Activated naive CD4-positive, alpha-beta T cell treated with anti-CD3 and anti-CD28 coated beads for 36 hours (primary cell): ENCODE data around the gene JARID2. TPM values are rescaled to one million over a fixed set of nuclear protein-coding genes. Genes with fewer than 3 reads are reported as not detected.

ENCODE experiments used
- CTCF ChIA-PET: fragments of 350-600 bp; sonication (Branson Sonifier 250); formaldehyde crosslinking; loops from one replicate; lab custom pipeline; 2021; ENCODE audit warnings: antibody characterized with exemption; lab: Charles Lee
- DNase-seq: peaks from one replicate; pipeline ENCODE4 v3.0.0-alpha.2; 2020
- H3K27ac Mint-ChIP-seq: one replicate; pipeline ENCODE4 v1.8.0; 2021; ENCODE audit warnings: mild to moderate bottlenecking, mixed read lengths
- H3K27me3 Mint-ChIP-seq: one replicate; pipeline ENCODE4 v1.8.0; 2021; ENCODE audit warnings: low read depth, mixed read lengths
- H3K36me3 Mint-ChIP-seq: one replicate; pipeline ENCODE4 v1.8.0; 2021; ENCODE audit warnings: low read depth, mixed read lengths
- H3K4me1 Mint-ChIP-seq: one replicate; pipeline ENCODE4 v1.8.0; 2021; ENCODE audit warnings: low read depth, mixed read lengths
- H3K4me3 Mint-ChIP-seq: one replicate; pipeline ENCODE4 v1.8.0; 2021; ENCODE audit warnings: mild to moderate bottlenecking, moderate library complexity, mixed read lengths
- H3K9me3 Mint-ChIP-seq: one replicate; pipeline ENCODE4 v1.8.0; 2021; ENCODE audit warnings: mixed read lengths
- intact Hi-C: fragments of 100-400 bp; cut with micrococcal nuclease; formaldehyde crosslinking; loops from one replicate; pipeline ENCODE4 v1.15.1; 2023
- total RNA-seq, 2 experiments: library from RNA; stranded (reverse); gene quantifications; one replicate each; pipeline ENCODE4 v1.2.3, GENCODE V29; 2021

The JARID2 gene
- total RNA-seq, 2 experiments from 2014 or later, result 26.6 to 27.7 TPM

- CTCF ChIA-PET, result interaction anchor here (0.7 kb wide), 1 partner anchor 657 kb away, joined by 3 read pairs; no protein-coding TSS in a partner anchor
- no peak for DNase-seq
- intact Hi-C loops, result loop anchor here (5.0 kb wide), 2 partner anchors 151 to 1281 kb away; no protein-coding TSS in a partner anchor
- Mint-ChIP-seq H3K36me3 (peaks cover 26% of the 10 kb centered on the region), H3K4me1 (peaks cover 36% of the 10 kb centered on the region), H3K27ac (no peak overlapping the region), H3K27me3 (no peaks in the 10 kb centered on the region), H3K4me3 (no peak overlapping the region), H3K9me3 (no peaks in the 10 kb centered on the region)
Measured at GRCh38 chr6:15493437-15494168, 247.7 kb downstream of the JARID2 start.

DNA sequence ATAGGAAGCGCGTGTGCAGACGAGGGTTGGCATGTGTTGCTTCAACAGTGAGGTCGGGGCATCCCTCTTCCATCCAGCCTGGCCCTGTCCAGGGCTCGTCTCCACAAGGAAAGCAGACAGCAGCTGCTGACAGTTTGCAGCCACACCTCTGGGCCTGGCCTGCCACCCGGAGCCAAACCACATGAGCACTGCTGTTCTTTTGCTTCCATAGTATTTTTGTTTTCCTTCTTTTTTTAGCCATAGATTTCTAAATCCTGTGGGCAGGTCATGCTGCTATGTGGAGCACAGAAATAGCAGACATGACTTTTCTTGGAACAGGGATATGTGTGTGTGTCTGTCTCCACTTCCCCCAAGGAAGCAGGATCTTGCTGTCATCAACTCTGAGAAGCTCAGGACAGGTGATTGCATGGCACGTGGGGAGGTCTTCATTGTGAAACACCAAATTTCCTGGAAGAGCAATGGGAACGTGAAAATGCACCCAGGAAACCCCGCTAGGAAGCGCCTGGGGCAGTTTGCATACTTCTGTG, 249.6 kb downstream of the JARID2 start:
- CTCF ChIA-PET, result no interaction called here
- Mint-ChIP-seq H3K36me3 (peaks cover 27% of the 10 kb centered on the region), H3K4me1 (peaks cover 22% of the 10 kb centered on the region)

DNA sequence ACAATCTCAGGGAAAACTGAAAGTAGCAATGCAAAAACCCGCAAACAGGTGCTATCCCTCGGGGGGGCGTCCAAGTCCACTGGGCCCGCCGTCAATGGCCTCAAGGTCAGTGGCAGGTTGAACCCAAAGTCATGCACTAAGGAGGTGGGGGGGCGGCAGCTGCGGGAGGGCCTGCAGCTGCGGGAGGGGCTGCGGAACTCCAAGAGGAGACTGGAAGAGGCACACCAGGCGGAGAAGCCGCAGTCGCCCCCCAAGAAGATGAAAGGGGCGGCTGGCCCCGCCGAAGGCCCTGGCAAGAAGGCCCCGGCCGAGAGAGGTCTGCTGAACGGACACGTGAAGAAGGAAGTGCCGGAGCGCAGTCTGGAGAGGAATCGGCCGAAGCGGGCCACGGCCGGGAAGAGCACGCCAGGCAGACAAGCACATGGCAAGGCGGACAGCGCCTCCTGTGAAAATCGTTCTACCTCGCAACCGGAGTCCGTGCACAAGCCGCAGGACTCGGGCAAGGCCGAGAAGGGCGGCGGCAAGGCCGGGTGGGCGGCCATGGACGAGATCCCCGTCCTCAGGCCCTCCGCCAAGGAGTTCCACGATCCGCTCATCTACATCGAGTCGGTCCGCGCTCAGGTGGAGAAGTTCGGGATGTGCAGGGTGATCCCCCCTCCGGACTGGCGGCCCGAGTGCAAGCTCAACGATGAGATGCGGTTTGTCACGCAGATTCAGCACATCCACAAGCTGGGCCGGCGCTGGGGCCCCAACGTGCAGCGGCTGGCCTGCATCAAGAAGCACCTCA, 250.7 kb downstream of the JARID2 start:
- Mint-ChIP-seq H3K27ac (no peak overlapping the region), H3K4me3 (no peak overlapping the region), H3K9me3 (no peaks in the 10 kb centered on the region), H3K36me3 (peaks cover 28% of the 10 kb centered on the region), H3K27me3 (no peaks in the 10 kb centered on the region), H3K4me1 (peaks cover 11% of the 10 kb centered on the region)
- DNase-seq, result no peak
- intact Hi-C loops, result no loop called here
- CTCF ChIA-PET, result no interaction called here

More for the DNA sequence above, 249.6 kb downstream of the JARID2 start:
- H3K9me3 Mint-ChIP-seq, result no peaks in the 10 kb centered on the region
- no peak overlapping the region for H3K4me3 Mint-ChIP-seq
- H3K27me3 Mint-ChIP-seq, result no peaks in the 10 kb centered on the region
- intact Hi-C loops, result no loop called here
- H3K27ac Mint-ChIP-seq, result peak overlapping the region; percentile 7
- no peak for DNase-seq

DNA sequence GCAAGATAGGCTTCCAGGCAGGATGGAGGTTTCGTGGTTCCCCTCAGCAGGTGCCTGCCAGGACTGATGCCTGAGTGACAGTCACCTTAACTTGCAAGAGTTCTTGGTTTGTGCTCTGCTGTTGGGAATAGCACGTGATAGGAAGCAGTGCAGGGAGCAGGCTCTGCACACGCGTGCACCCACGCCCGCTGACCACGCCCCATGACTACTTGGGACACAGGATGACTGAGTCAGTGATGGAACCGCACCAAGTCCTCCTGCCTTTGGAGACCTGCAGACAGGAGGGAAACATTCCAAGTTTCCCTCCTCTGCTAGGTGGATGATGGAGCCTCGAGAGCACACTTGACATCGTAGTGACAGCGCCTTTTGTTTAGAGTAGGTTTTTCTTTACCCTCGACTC, 252.8 kb downstream of the JARID2 start:
- CTCF ChIA-PET, result no interaction called here
- H3K36me3 Mint-ChIP-seq, result peaks cover 34% of the 10 kb centered on the region
- H3K9me3 Mint-ChIP-seq, result no peaks in the 10 kb centered on the region
- H3K4me1 Mint-ChIP-seq, result no peaks in the 10 kb centered on the region
- no peaks in the 10 kb centered on the region for H3K27me3 Mint-ChIP-seq
- intact Hi-C loops, result no loop called here
- H3K4me3 Mint-ChIP-seq, result no peak overlapping the region
- H3K27ac Mint-ChIP-seq, result no peak overlapping the region
- DNase-seq, result no peak

GRCh38 chr6:15499125-15499524, 253.3 kb downstream of the JARID2 start:
- H3K36me3 Mint-ChIP-seq, result peaks cover 34% of the 10 kb centered on the region
- H3K27ac Mint-ChIP-seq, result no peak overlapping the region
- no peaks in the 10 kb centered on the region for H3K27me3 Mint-ChIP-seq
- no peak overlapping the region for H3K4me3 Mint-ChIP-seq
- no peaks in the 10 kb centered on the region for H3K4me1 Mint-ChIP-seq
- H3K9me3 Mint-ChIP-seq, result no peaks in the 10 kb centered on the region
- no peak for DNase-seq
- CTCF ChIA-PET, result no interaction called here
- intact Hi-C loops, result no loop called here

DNA sequence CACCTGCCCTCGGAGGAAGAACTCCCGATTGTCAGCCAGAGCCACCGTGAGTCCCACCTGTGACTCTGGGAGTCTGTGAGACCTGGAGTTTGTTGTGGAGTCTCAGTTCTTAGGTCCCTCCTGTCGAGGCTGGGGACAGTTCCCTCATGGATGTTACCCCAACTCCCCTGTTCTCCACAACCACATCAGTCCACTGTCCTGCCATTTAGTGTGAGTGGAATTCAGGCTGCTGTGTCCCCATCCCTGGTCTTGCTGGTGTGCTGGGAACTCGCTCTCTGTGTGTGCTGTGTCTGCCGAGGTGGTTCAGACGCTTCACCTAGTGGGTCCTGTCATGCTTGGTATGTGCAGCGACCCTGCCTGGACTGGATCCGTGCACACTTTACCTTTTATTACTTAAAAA, 253.7 kb downstream of the JARID2 start:
- Mint-ChIP-seq H3K4me1 (no peaks in the 10 kb centered on the region), H3K4me3 (no peak overlapping the region), H3K27me3 (no peaks in the 10 kb centered on the region), H3K36me3 (peaks cover 36% of the 10 kb centered on the region), H3K9me3 (no peaks in the 10 kb centered on the region), H3K27ac (no peak overlapping the region)
- intact Hi-C loops, result no loop called here
- CTCF ChIA-PET, result no interaction called here
- no peak for DNase-seq

- Mint-ChIP-seq H3K27ac (no peak overlapping the region), H3K4me3 (no peak overlapping the region), H3K4me1 (no peaks in the 10 kb centered on the region), H3K9me3 (no peaks in the 10 kb centered on the region), H3K27me3 (no peaks in the 10 kb centered on the region), H3K36me3 (peaks cover 35% of the 10 kb centered on the region)
- DNase-seq, result no peak
- intact Hi-C loops, result no loop called here
- CTCF ChIA-PET, result no interaction called here
Measured at GRCh38 chr6:15500078-15500740, 254.3 kb downstream of the JARID2 start.

GRCh38 chr6:15500901-15501825, 255.3 kb downstream of the JARID2 start:
- intact Hi-C loops, result no loop called here
- H3K36me3 Mint-ChIP-seq, result peaks cover 26% of the 10 kb centered on the region
- H3K4me1 Mint-ChIP-seq, result no peaks in the 10 kb centered on the region
- CTCF ChIA-PET, result no interaction called here
- no peak overlapping the region for H3K4me3 Mint-ChIP-seq
- DNase-seq, result no peak
- H3K27ac Mint-ChIP-seq, result no peak overlapping the region
- no peaks in the 10 kb centered on the region for H3K27me3 Mint-ChIP-seq
- H3K9me3 Mint-ChIP-seq, result no peaks in the 10 kb centered on the region

- Mint-ChIP-seq H3K27ac (no peak overlapping the region), H3K9me3 (no peaks in the 10 kb centered on the region), H3K36me3 (peaks cover 32% of the 10 kb centered on the region), H3K4me3 (no peak overlapping the region), H3K4me1 (no peaks in the 10 kb centered on the region), H3K27me3 (no peaks in the 10 kb centered on the region)
- DNase-seq, result no peak
- intact Hi-C loops, result no loop called here
- CTCF ChIA-PET, result no interaction called here
Measured at GRCh38 chr6:15501826-15502445, 256.1 kb downstream of the JARID2 start.

DNA sequence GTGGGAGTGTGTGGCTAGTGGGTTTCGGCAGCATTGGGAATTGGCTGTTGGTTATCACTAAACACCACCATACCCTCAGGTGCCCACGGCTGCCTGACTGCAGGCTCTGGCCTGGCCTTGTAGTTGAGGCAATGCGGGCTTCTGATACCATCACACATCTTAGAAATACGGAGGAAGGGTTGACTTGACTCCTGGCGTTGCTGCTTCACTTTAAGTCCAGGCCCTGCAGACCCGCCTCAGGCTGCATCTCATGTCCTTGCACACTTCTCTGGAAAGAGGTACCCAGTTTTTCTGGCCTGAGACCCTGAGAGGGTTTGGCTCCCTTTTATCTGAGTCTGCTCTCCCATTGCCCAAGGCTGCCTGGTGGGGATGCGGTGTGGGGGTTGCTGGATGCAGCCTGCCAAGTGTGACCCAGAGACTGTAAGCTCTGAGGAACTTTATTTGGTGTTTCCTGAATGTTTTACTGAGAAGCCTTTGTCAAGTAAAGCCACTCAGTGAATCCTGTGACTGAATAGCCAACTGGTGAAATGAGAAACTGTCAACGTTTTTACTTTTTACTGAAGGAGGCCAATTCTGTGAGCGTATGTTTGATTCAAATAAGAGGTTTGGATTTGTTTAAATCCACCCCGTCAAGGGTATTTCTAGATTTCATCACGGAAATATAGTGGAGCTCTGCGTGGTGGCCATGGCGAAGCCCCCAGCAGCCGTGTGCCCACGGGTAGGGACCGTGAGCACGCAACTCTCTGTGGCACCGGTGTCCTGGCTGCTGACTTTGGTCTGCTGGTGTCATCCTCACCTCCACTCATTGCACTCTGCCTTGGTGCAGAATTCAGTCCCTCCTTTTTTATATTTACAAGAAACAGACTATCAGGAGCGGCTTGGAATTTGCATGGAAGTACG, 256.8 kb downstream of the JARID2 start:
- H3K36me3 Mint-ChIP-seq, result peaks cover 31% of the 10 kb centered on the region
- no peak overlapping the region for H3K27ac Mint-ChIP-seq
- H3K9me3 Mint-ChIP-seq, result no peaks in the 10 kb centered on the region
- H3K4me1 Mint-ChIP-seq, result no peaks in the 10 kb centered on the region
- no peak overlapping the region for H3K4me3 Mint-ChIP-seq
- intact Hi-C loops, result no loop called here
- DNase-seq, result no peak
- no peaks in the 10 kb centered on the region for H3K27me3 Mint-ChIP-seq
- CTCF ChIA-PET, result no interaction called here

DNA sequence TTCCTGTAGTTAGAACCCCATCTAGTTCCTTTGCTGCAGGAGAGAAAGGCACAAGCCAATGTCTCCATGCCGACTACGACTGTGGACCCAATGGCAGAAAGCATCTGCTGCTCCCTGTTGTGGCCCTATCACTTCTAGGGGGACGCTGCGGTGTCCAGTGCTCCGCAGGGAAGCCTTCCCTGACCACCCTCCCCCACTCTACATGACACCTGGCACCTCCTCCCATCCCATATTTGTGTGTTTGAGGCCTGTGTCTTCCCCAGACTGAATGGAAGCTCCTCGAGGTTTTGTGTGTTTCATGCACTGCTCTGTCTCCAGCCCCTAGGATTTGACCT, 257.4 kb downstream of the JARID2 start:
- peaks cover 28% of the 10 kb centered on the region for H3K36me3 Mint-ChIP-seq
- intact Hi-C loops, result no loop called here
- DNase-seq, result no peak
- no peaks in the 10 kb centered on the region for H3K9me3 Mint-ChIP-seq
- CTCF ChIA-PET, result no interaction called here
- no peaks in the 10 kb centered on the region for H3K4me1 Mint-ChIP-seq
- H3K27ac Mint-ChIP-seq, result no peak overlapping the region
- no peaks in the 10 kb centered on the region for H3K27me3 Mint-ChIP-seq
- H3K4me3 Mint-ChIP-seq, result no peak overlapping the region
